ENCODE data around the gene SLC15A5. TPM values are rescaled to one million over a fixed set of nuclear protein-coding genes. Genes with fewer than 3 reads are reported as not detected.

SLC15A5 gene
- total RNA-seq, 3 donors from 2014 or later (not counting 1 experiment from before 2014, with no cell fraction given), result not detected

GRCh38 chr12:16163146-16163545 lies 114.3 kb downstream of the SLC15A5 start:
- no peaks in the 10 kb centered on the region for H3K27me3 Mint-ChIP-seq (ENCODE audit: low read depth in 2 of 2)
- H3K27me3 ChIP-seq (ENCODE audit: control insufficient read depth, insufficient read depth, low read length), result no peaks in the 10 kb centered on the region
- H3K4me3 ChIP-seq (ENCODE audit: low read length), result no peak overlapping the region
- DNase-seq, result no peak
- H3K9me3 ChIP-seq (ENCODE audit: control insufficient read depth, insufficient read depth, low read length), result no peaks in the 10 kb centered on the region
- no peak overlapping the region for H3K27ac Mint-ChIP-seq
- intact Hi-C loops (cut with micrococcal nuclease), result no loop called here
- TF ChIP-seq CTCF (IDR thresholded peaks at IDR 0.05), result no peak
- no peaks in the 10 kb centered on the region for H3K4me1 Mint-ChIP-seq
- no peak for ATAC-seq
- no peak overlapping the region for H3K4me3 Mint-ChIP-seq
- H3K9me3 Mint-ChIP-seq, result peaks cover 3 to 4% of the 10 kb centered on the region in 2 donors
- no peaks in the 10 kb centered on the region for H3K36me3 Mint-ChIP-seq
- WGBS (ENCODE audit: insufficient coverage), result 57% methylated on average over 4 of the region's 4 CpGs
- no peaks in the 10 kb centered on the region for H3K36me3 ChIP-seq (ENCODE audit: control insufficient read depth, insufficient read depth, low read length)
- H3K27ac ChIP-seq (ENCODE audit: low read length), result no peak overlapping the region
- H3K4me1 ChIP-seq (ENCODE audit: control insufficient read depth, insufficient read depth, low read length), result no peaks in the 10 kb centered on the region

GRCh38 chr12:16159571-16159970 lies 117.9 kb downstream of the SLC15A5 start:
- Histone ChIP-seq H3K4me3 (ENCODE audit: low read length) (no peak overlapping the region), H3K9me3 (ENCODE audit: control insufficient read depth, insufficient read depth, low read length) (no peaks in the 10 kb centered on the region), H3K27me3 (ENCODE audit: control insufficient read depth, insufficient read depth, low read length) (no peaks in the 10 kb centered on the region), H3K27ac (ENCODE audit: low read length) (no peak overlapping the region), H3K4me1 (ENCODE audit: control insufficient read depth, insufficient read depth, low read length) (no peaks in the 10 kb centered on the region), H3K36me3 (ENCODE audit: control insufficient read depth, insufficient read depth, low read length) (no peaks in the 10 kb centered on the region)
- no peaks in the 10 kb centered on the region for H3K36me3 Mint-ChIP-seq
- no peaks in the 10 kb centered on the region for H3K4me1 Mint-ChIP-seq
- DNase-seq, result no peak
- TF ChIP-seq CTCF (IDR thresholded peaks at IDR 0.05), result no peak
- no peak overlapping the region for H3K4me3 Mint-ChIP-seq
- no peaks in the 10 kb centered on the region for H3K27me3 Mint-ChIP-seq (ENCODE audit: low read depth in 2 of 2)
- intact Hi-C loops (cut with micrococcal nuclease), result no loop called here
- no CpG with 5 or more reads among the region's 1 CpG for WGBS (ENCODE audit: insufficient coverage)
- peaks cover 3 to 4% of the 10 kb centered on the region in 2 donors for H3K9me3 Mint-ChIP-seq
- no peak for ATAC-seq
- no peak overlapping the region for H3K27ac Mint-ChIP-seq

GRCh38 chr12:16158050-16158449 lies 119.4 kb downstream of the SLC15A5 start:
- H3K27ac Mint-ChIP-seq, result no peak overlapping the region
- no peak for DNase-seq
- no peak overlapping the region for H3K4me3 Mint-ChIP-seq
- no peak for ATAC-seq
- no peaks in the 10 kb centered on the region for H3K27me3 Mint-ChIP-seq (ENCODE audit: low read depth in 2 of 2)
- H3K4me1 Mint-ChIP-seq, result no peaks in the 10 kb centered on the region
- no peak for TF ChIP-seq CTCF (IDR thresholded peaks at IDR 0.05)
- H3K4me1 ChIP-seq (ENCODE audit: control insufficient read depth, insufficient read depth, low read length), result no peaks in the 10 kb centered on the region
- peaks cover 3 to 4% of the 10 kb centered on the region in 2 donors for H3K9me3 Mint-ChIP-seq
- H3K36me3 Mint-ChIP-seq, result no peaks in the 10 kb centered on the region
- H3K27me3 ChIP-seq (ENCODE audit: control insufficient read depth, insufficient read depth, low read length), result no peaks in the 10 kb centered on the region
- no peaks in the 10 kb centered on the region for H3K9me3 ChIP-seq (ENCODE audit: control insufficient read depth, insufficient read depth, low read length)
- WGBS (ENCODE audit: insufficient coverage), result 100% methylated on average over 1 of the region's 1 CpG
- no peaks in the 10 kb centered on the region for H3K36me3 ChIP-seq (ENCODE audit: control insufficient read depth, insufficient read depth, low read length)
- intact Hi-C loops (cut with micrococcal nuclease), result no loop called here
- no peak overlapping the region for H3K4me3 ChIP-seq (ENCODE audit: low read length)
- H3K27ac ChIP-seq (ENCODE audit: low read length), result no peak overlapping the region

GRCh38 chr12:16155938-16156337 lies 121.5 kb downstream of the SLC15A5 start:
- Histone ChIP-seq H3K27ac (ENCODE audit: low read length) (no peak overlapping the region), H3K4me1 (ENCODE audit: control insufficient read depth, insufficient read depth, low read length) (no peaks in the 10 kb centered on the region), H3K36me3 (ENCODE audit: control insufficient read depth, insufficient read depth, low read length) (no peaks in the 10 kb centered on the region), H3K27me3 (ENCODE audit: control insufficient read depth, insufficient read depth, low read length) (no peaks in the 10 kb centered on the region), H3K4me3 (ENCODE audit: low read length) (no peak overlapping the region), H3K9me3 (ENCODE audit: control insufficient read depth, insufficient read depth, low read length) (no peaks in the 10 kb centered on the region)
- H3K4me3 Mint-ChIP-seq, result no peak overlapping the region
- H3K4me1 Mint-ChIP-seq, result no peaks in the 10 kb centered on the region
- intact Hi-C loops (cut with micrococcal nuclease), result no loop called here
- DNase-seq (peak in 1 of 2 donors; percentile 1), ATAC-seq (no peak)
- peaks cover 3 to 4% of the 10 kb centered on the region in 2 donors for H3K9me3 Mint-ChIP-seq
- H3K36me3 Mint-ChIP-seq, result no peaks in the 10 kb centered on the region
- H3K27ac Mint-ChIP-seq, result no peak overlapping the region
- no peaks in the 10 kb centered on the region for H3K27me3 Mint-ChIP-seq (ENCODE audit: low read depth in 2 of 2)
- WGBS (ENCODE audit: insufficient coverage), result 84% methylated on average over 1 of the region's 1 CpG
- no peak for TF ChIP-seq CTCF (IDR thresholded peaks at IDR 0.05)

Data from natural killer cell (primary cell).